Activated T-cell treated with anti-CD3 and anti-CD28 coated beads for 24 hours (primary cell): ENCODE results near the gene ATP6V0A1.
"Not testable (repeated sequence)": the region's sequence is repeated elsewhere in the genome, so short reads cannot be mapped to it uniquely, and the experiment has no call there.

ENCODE experiments used
- DNase-seq: peaks from one replicate; pipeline ENCODE4 v3.0.0-alpha.2; 2020; ENCODE audit warnings: low read depth

The ATP6V0A1 gene

GRCh38 chr17:42477173-42477572, 18.5 kb downstream of the ATP6V0A1 start:
- DNase-seq = no peak

- DNase-seq = not testable (repeated sequence)
Observed at GRCh38 chr17:42477824-42478223, 19.1 kb downstream of the ATP6V0A1 start.

- DNase-seq = peak; percentile 55
Observed at GRCh38 chr17:42484304-42484703, 25.6 kb downstream of the ATP6V0A1 start.

- no peak for DNase-seq
Observed at GRCh38 chr17:42485680-42486079, 27.0 kb downstream of the ATP6V0A1 start.

- no peak for DNase-seq
Observed at GRCh38 chr17:42488032-42488431, 29.4 kb downstream of the ATP6V0A1 start.

- DNase-seq = no peak
Observed at GRCh38 chr17:42493319-42493718, 34.6 kb downstream of the ATP6V0A1 start.

- no peak for DNase-seq
Observed at GRCh38 chr17:42494673-42495072, 36.0 kb downstream of the ATP6V0A1 start.

- no peak for DNase-seq
Observed at GRCh38 chr17:42498828-42499227, 40.1 kb downstream of the ATP6V0A1 start.

GRCh38 chr17:42502091-42502490, 43.4 kb downstream of the ATP6V0A1 start:
- no peak for DNase-seq

GRCh38 chr17:42502926-42503325, 44.2 kb downstream of the ATP6V0A1 start:
- DNase-seq = no peak

- DNase-seq = no peak
Observed at GRCh38 chr17:42507671-42508070, 49.0 kb downstream of the ATP6V0A1 start.

- DNase-seq = no peak
Observed at GRCh38 chr17:42508426-42509165, 49.9 kb downstream of the ATP6V0A1 start.

GRCh38 chr17:42509409-42509808, 50.7 kb downstream of the ATP6V0A1 start:
- no peak for DNase-seq

- DNase-seq = no peak
Observed at GRCh38 chr17:42509841-42510240, 51.2 kb downstream of the ATP6V0A1 start.

GRCh38 chr17:42512246-42512645, 53.6 kb downstream of the ATP6V0A1 start:
- DNase-seq = no peak

- no peak for DNase-seq
Observed at GRCh38 chr17:42512733-42513251, 54.1 kb downstream of the ATP6V0A1 start.

GRCh38 chr17:42513686-42514085, 55.0 kb downstream of the ATP6V0A1 start:
- DNase-seq = no peak

GRCh38 chr17:42514279-42514678, 55.6 kb downstream of the ATP6V0A1 start:
- no peak for DNase-seq

GRCh38 chr17:42514867-42515266, 56.2 kb downstream of the ATP6V0A1 start:
- no peak for DNase-seq

- peak; percentile 66 for DNase-seq
Observed at GRCh38 chr17:42517516-42517915, 58.8 kb downstream of the ATP6V0A1 start.

GRCh38 chr17:42518046-42518754, 59.5 kb downstream of the ATP6V0A1 start:
- DNase-seq = no peak

GRCh38 chr17:42518755-42519545, 60.3 kb downstream of the ATP6V0A1 start:
- no peak for DNase-seq
